Osteoblast (primary cell): ENCODE data around the gene ADH7. TPM values are rescaled to one million over a fixed set of nuclear protein-coding genes. Genes with fewer than 3 reads are reported as not detected.

Source experiments
- DNase-seq: peaks from one replicate; pipeline ENCODE4 v3.0.0; 2011; ENCODE audit warnings: low spot score, mixed read lengths; ENCODE audit not compliant: insufficient read length; ENCODE audit errors: missing footprints
- H2AFZ ChIP-seq: 2 replicates; pipeline ENCODE4 v1.6.0; 2011; ENCODE audit warnings: mild to moderate bottlenecking, low read length
- H3K27ac ChIP-seq: 2 replicates; pipeline ENCODE4 v1.5.1; 2011; ENCODE audit warnings: mild to moderate bottlenecking, low read depth, low read length, moderate library complexity
- H3K27me3 ChIP-seq: 2 replicates; pipeline ENCODE4 v1.6.0; 2012; ENCODE audit warnings: mild to moderate bottlenecking, control low read depth, inconsistent platforms, low read length, moderate library complexity; ENCODE audit not compliant: insufficient read depth
- H3K36me3 ChIP-seq: 2 replicates; pipeline ENCODE4 v1.5.1; 2011; ENCODE audit warnings: mild to moderate bottlenecking, low read length, control low read depth, moderate library complexity; ENCODE audit not compliant: insufficient read depth
- H3K4me1 ChIP-seq: 2 replicates; pipeline ENCODE4 v1.5.1; 2011; ENCODE audit warnings: mild to moderate bottlenecking, low read length, control low read depth, moderate library complexity; ENCODE audit not compliant: insufficient read depth
- H3K4me2 ChIP-seq: 2 replicates; pipeline ENCODE4 v1.6.0; 2011; ENCODE audit warnings: mild to moderate bottlenecking, low read length; ENCODE audit not compliant: insufficient read depth
- H3K4me3 ChIP-seq: fragments of 200-600 bp; sonication (generic); 3 replicates; pipeline ENCODE4 v1.5.1; 2012; ENCODE audit warnings: mild to moderate bottlenecking, low read length, inconsistent platforms; ENCODE audit not compliant: insufficient read depth
- H3K79me2 ChIP-seq: 2 replicates; pipeline ENCODE4 v1.6.0; 2012; ENCODE audit warnings: mild to moderate bottlenecking, low read length, control low read depth, inconsistent platforms; ENCODE audit not compliant: insufficient read depth
- H3K9me3 ChIP-seq: 2 replicates; pipeline ENCODE4 v1.5.1; 2011; ENCODE audit warnings: low read depth, low read length, control low read depth
- H4K20me1 ChIP-seq: 2 replicates; pipeline ENCODE4 v1.6.0; 2012; ENCODE audit warnings: mild to moderate bottlenecking, low read length, control low read depth; ENCODE audit not compliant: insufficient read depth
- total RNA-seq: library from RNA; depleted of rRNA; stranded (reverse); fragments of >200 nt; gene quantifications from 2 replicates; pipeline ENCODE4 v1.2.3, GENCODE V29; 2012
- TF ChIP-seq, protein P1 (sequence below): IDR thresholded peaks from 2 replicates; pipeline ENCODE4 v1.5.1; 2011; ENCODE audit warnings: mild to moderate bottlenecking, low read depth, low read length, moderate library complexity; ENCODE audit errors: extremely low read depth

Gene ADH7
- total RNA-seq, 1 donor = not detected

DNA sequence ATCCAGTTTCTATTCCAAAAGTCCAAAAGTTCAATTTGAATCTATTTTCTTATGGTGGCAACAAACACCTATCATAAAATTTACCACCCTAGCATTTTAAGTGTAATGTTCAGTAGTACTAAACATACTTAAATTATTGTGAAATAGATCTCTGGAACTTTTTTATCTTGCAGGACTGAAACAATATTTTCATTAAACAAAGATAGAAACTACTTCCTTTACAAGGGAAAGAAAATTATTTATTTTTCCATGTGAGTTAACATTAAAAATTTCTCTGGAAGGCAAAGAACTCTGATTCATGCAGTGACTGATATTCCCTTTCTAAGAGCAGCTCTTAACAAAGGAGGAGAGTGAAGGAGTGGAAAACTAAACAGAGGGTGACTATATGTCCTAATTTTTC lies 40.2 kb downstream of the ADH7 start:
- Histone ChIP-seq H3K4me3 (no peak overlapping the region), H3K27me3 (no peaks in the 10 kb centered on the region), H3K4me2 (peak overlapping the region; percentile 46), H4K20me1 (no peaks in the 10 kb centered on the region), H3K79me2 (no peaks in the 10 kb centered on the region), H3K4me1 (peaks cover 17% of the 10 kb centered on the region), H2AFZ (no peak overlapping the region), H3K27ac (peak overlapping the region; percentile 60), H3K9me3 (no peaks in the 10 kb centered on the region), H3K36me3 (no peaks in the 10 kb centered on the region)
- DNase-seq = no peak
- TF ChIP-seq, protein P1, sequence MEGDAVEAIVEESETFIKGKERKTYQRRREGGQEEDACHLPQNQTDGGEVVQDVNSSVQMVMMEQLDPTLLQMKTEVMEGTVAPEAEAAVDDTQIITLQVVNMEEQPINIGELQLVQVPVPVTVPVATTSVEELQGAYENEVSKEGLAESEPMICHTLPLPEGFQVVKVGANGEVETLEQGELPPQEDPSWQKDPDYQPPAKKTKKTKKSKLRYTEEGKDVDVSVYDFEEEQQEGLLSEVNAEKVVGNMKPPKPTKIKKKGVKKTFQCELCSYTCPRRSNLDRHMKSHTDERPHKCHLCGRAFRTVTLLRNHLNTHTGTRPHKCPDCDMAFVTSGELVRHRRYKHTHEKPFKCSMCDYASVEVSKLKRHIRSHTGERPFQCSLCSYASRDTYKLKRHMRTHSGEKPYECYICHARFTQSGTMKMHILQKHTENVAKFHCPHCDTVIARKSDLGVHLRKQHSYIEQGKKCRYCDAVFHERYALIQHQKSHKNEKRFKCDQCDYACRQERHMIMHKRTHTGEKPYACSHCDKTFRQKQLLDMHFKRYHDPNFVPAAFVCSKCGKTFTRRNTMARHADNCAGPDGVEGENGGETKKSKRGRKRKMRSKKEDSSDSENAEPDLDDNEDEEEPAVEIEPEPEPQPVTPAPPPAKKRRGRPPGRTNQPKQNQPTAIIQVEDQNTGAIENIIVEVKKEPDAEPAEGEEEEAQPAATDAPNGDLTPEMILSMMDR = no peak

DNA sequence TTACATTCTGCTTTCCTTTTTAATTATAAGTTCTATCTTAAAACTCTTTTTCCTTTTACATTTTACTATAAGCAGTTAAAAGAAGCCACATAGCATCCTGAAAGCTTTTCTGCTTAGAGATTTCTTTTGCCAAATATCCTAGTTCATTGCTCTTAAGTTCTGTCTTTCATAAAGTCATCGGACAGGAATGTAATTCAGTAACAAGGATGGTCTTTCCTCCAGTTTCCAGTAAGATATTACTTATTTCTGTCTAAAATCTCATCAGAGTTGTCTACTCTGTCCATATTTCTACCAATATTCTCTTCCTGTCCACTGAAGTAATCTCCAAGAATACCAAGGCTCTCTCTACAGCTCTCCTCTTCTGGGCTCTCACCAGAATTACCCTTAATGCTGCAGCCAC lies 45.1 kb downstream of the ADH7 start:
- H3K36me3 ChIP-seq = no peaks in the 10 kb centered on the region
- H3K4me3 ChIP-seq = no peak overlapping the region
- H3K4me1 ChIP-seq = peaks cover 12% of the 10 kb centered on the region
- no peaks in the 10 kb centered on the region for H4K20me1 ChIP-seq
- TF ChIP-seq, protein P1 = no peak
- H3K9me3 ChIP-seq = no peaks in the 10 kb centered on the region
- H3K27me3 ChIP-seq = no peaks in the 10 kb centered on the region
- H3K4me2 ChIP-seq = no peak overlapping the region
- no peaks in the 10 kb centered on the region for H3K79me2 ChIP-seq
- H3K27ac ChIP-seq = peak overlapping the region; percentile 45
- DNase-seq = no peak
- H2AFZ ChIP-seq = no peak overlapping the region

DNA sequence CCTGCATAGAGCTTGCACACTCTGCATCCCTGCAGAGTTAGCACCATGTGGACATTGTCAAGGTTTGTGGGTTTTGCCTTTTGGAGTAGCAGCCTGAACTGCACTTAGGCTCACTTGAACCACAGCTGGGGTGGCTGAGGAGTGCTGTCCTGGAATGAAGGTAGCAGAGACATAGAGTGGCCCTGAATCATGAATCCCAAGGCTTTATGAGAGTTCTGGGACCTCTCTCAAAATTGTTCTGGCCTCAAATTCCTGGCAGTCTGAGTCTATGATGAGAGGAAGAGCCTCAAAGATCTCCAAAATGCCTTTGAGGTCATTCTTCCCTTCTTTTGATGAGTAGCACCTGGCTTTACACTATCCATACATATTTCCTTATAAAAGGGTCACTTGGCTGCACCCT lies 45.5 kb downstream of the ADH7 start:
- Histone ChIP-seq H3K4me3 (no peak overlapping the region), H3K27ac (peak overlapping the region; percentile 45), H3K9me3 (no peaks in the 10 kb centered on the region), H3K27me3 (no peaks in the 10 kb centered on the region), H3K4me2 (peak overlapping the region; percentile 21), H3K4me1 (peaks cover 11% of the 10 kb centered on the region), H4K20me1 (no peaks in the 10 kb centered on the region), H3K79me2 (no peaks in the 10 kb centered on the region), H3K36me3 (no peaks in the 10 kb centered on the region), H2AFZ (no peak overlapping the region)
- DNase-seq = no peak
- TF ChIP-seq, protein P1 = no peak

DNA sequence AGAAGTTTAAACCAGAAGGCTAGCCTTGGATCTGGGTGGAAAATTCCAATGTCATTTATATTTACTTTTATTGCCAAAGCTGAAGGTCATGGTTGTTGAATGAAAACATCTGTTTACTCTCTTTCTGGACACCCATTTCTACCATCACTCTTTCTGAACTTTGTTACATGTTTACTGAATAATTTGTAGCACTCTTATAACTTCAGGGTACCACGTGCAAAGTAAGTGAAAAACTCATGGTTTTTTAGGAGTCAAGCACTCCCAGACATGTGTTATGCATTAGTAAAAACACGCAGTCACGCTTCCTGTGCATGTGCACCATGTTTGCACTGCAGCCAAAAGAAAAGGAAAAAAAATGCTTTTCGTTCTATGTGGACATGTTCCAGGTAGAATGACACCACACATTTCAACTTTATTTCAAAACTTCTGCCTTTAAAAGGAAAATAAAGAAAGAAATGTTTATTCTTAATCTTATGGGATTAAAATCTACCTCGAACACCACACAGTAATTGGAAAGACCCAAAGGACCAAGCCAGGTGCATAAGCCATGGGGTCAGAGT lies 51.2 kb downstream of the ADH7 start:
- Histone ChIP-seq H3K27ac (peak overlapping the region; percentile 73), H3K4me2 (no peak overlapping the region), H2AFZ (peak overlapping the region; percentile 30), H3K4me3 (no peak overlapping the region), H3K4me1 (peaks cover 10% of the 10 kb centered on the region), H3K36me3 (no peaks in the 10 kb centered on the region), H4K20me1 (no peaks in the 10 kb centered on the region), H3K9me3 (no peaks in the 10 kb centered on the region), H3K79me2 (no peaks in the 10 kb centered on the region), H3K27me3 (no peaks in the 10 kb centered on the region)
- TF ChIP-seq, protein P1 = no peak
- DNase-seq = peak; percentile 34
